Measurements from ENCODE around the gene PRDM15. TPM values are rescaled to one million over a fixed set of nuclear protein-coding genes. Genes with fewer than 3 reads are reported as not detected.

PRDM15 gene
- total RNA-seq, 1 experiment from 2014 or later = 5.7 TPM

DNA sequence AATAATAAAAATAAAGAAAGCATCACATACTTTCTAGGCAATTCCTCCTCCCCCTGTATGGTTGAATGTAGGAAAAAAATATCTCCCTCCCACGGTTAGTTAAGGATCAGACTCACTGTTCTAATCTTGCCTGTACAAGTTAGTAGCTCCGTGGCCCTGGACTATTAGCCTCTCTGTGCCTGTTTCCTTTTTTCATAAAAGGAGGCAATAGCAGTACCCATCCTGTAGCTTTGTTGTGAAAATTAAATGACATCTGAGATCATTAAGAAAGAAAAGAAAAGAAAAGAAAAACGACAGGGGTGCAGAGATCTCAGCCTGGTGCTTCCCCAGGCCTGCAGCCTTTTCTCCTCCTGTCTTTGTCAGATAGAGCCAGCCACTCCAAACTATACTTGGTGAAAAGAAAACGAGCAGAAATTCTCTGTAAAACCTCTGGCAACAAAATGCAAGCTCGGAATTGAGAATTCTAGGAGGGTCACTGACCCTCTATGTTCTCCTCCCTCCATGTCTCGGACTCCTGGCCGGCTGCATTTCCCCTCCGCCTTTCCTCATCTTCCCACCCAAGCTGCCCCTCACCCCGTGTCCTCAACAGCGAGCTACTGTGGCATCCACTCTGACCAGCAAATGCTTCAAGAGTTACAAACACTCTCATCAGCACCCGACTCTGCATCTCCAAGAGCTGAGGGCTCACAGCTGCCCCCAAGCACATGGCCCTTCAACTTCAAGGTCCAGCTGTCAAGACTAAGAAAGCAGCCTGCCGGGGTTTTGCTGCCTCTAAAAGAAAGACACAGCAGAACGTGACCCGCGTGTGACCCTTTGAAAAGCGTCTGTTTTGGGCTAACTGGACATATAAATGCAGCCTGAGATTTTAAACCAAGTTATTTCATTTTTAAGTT, 125.9 kb downstream of the PRDM15 start:
- intact Hi-C loops (cut with micrococcal nuclease) = no loop called here
- peaks cover 85% of the 10 kb centered on the region for H3K36me3 Mint-ChIP-seq (ENCODE audit: insufficient read depth, unreplicated experiment)
- H3K9me3 Mint-ChIP-seq (ENCODE audit: unreplicated experiment) = no peaks in the 10 kb centered on the region
- BruUV-seq (replicated peaks) = no TSS peak
- peak overlapping the region; percentile 87 for H3K27ac Mint-ChIP-seq (ENCODE audit: low read depth, unreplicated experiment)
- ChIA-PET CTCF (interaction anchor here (0.6 to 3.1 kb wide), 9 partner anchors 8 to 470 kb away, joined by 3 to 16 read pairs (median 4); no protein-coding TSS in a partner anchor), POLR2A (interaction anchor here (0.9 to 6.3 kb wide), 12 partner anchors 8 to 140 kb away, joined by 3 to 108 read pairs (median 10); partner anchors contain the start of gene RIPK4)
- no peak for DNase-seq (ENCODE audit: unreplicated experiment)
- no peaks in the 10 kb centered on the region for H3K27me3 Mint-ChIP-seq (ENCODE audit: insufficient read depth, unreplicated experiment)
- H3K4me3 Mint-ChIP-seq (ENCODE audit: unreplicated experiment) = peak overlapping the region; percentile 57
- peaks cover 37% of the 10 kb centered on the region for H3K4me1 Mint-ChIP-seq (ENCODE audit: insufficient read depth, unreplicated experiment)
- TF ChIP-seq, protein P1, sequence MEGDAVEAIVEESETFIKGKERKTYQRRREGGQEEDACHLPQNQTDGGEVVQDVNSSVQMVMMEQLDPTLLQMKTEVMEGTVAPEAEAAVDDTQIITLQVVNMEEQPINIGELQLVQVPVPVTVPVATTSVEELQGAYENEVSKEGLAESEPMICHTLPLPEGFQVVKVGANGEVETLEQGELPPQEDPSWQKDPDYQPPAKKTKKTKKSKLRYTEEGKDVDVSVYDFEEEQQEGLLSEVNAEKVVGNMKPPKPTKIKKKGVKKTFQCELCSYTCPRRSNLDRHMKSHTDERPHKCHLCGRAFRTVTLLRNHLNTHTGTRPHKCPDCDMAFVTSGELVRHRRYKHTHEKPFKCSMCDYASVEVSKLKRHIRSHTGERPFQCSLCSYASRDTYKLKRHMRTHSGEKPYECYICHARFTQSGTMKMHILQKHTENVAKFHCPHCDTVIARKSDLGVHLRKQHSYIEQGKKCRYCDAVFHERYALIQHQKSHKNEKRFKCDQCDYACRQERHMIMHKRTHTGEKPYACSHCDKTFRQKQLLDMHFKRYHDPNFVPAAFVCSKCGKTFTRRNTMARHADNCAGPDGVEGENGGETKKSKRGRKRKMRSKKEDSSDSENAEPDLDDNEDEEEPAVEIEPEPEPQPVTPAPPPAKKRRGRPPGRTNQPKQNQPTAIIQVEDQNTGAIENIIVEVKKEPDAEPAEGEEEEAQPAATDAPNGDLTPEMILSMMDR (IDR thresholded peaks at IDR 0.05; ENCODE audit: unreplicated experiment) = no peak

DNA sequence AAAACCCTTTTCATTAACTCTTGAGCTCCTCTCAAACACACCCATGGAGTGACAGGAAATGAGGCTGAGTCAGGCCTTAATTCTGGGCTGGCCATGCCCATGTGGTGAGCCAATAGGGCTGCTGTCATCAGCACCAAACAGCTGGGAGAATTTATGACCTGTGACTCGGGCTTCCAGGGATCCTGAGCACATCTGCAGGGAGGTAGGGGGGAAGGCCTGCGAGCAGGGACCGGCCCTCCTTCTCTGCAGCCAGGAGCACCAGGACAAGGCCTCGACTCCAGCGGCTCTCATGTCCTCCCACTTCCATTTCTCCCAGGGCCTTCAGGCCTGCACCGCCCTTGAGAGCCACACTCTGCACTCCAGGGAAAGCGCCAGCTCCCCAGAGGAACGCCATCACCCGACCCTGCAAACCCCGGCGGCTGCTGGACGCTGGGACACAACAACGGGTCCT, 126.9 kb downstream of the PRDM15 start:
- ChIA-PET CTCF (interaction anchor here (0.6 to 3.1 kb wide), 13 partner anchors 9 to 139 kb away, joined by 3 to 16 read pairs (median 4); no protein-coding TSS in a partner anchor), POLR2A (interaction anchor here (0.6 to 6.3 kb wide), 19 partner anchors 9 to 139 kb away, joined by 3 to 108 read pairs (median 7); partner anchors contain the start of gene RIPK4)
- no peaks in the 10 kb centered on the region for H3K27me3 Mint-ChIP-seq (ENCODE audit: insufficient read depth, unreplicated experiment)
- H3K4me1 Mint-ChIP-seq (ENCODE audit: insufficient read depth, unreplicated experiment) = peaks cover 32% of the 10 kb centered on the region
- H3K36me3 Mint-ChIP-seq (ENCODE audit: insufficient read depth, unreplicated experiment) = peaks cover 94% of the 10 kb centered on the region
- no peaks in the 10 kb centered on the region for H3K9me3 Mint-ChIP-seq (ENCODE audit: unreplicated experiment)
- intact Hi-C loops (cut with micrococcal nuclease) = no loop called here
- TF ChIP-seq, protein P1 (IDR thresholded peaks at IDR 0.05; ENCODE audit: unreplicated experiment) = no peak
- peak overlapping the region; percentile 87 for H3K27ac Mint-ChIP-seq (ENCODE audit: low read depth, unreplicated experiment)
- BruUV-seq (replicated peaks) = no TSS peak
- H3K4me3 Mint-ChIP-seq (ENCODE audit: unreplicated experiment) = peak overlapping the region; percentile 64
- peak; percentile 84 for DNase-seq (ENCODE audit: unreplicated experiment)

DNA sequence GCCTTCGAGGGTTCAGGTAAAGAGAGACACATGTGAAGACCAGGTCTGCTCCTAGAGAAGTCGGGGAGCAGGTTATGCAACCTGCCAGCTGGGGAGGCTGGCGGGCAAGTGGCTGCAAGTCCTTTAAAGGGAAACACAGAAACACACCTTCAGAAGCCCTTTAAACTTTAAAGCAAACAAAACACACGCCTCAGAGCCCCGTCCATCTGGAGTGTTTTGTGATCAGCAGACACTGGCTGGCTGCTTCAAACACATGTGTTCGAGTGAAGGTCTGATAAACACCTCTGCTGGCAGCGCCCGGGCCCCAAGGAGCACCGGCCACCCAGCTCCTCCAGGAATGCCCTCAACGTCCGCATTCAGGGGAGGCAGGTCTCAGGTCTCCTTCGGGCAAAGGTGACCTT, 127.5 kb downstream of the PRDM15 start:
- intact Hi-C loops (cut with micrococcal nuclease) = no loop called here
- H3K4me3 Mint-ChIP-seq (ENCODE audit: unreplicated experiment) = peak overlapping the region; percentile 64

More for the DNA sequence above, 127.5 kb downstream of the PRDM15 start:
- Mint-ChIP-seq H3K27ac (ENCODE audit: low read depth, unreplicated experiment) (peak overlapping the region; percentile 87), H3K4me1 (ENCODE audit: insufficient read depth, unreplicated experiment) (peaks cover 29% of the 10 kb centered on the region), H3K27me3 (ENCODE audit: insufficient read depth, unreplicated experiment) (no peaks in the 10 kb centered on the region), H3K9me3 (ENCODE audit: unreplicated experiment) (no peaks in the 10 kb centered on the region), H3K36me3 (ENCODE audit: insufficient read depth, unreplicated experiment) (peaks cover 94% of the 10 kb centered on the region)
- TF ChIP-seq, protein P1 (IDR thresholded peaks at IDR 0.05; ENCODE audit: unreplicated experiment) = no peak
- ChIA-PET CTCF (interaction anchor here (0.6 to 3.1 kb wide), 12 partner anchors 11 to 138 kb away, joined by 3 to 16 read pairs (median 4); no protein-coding TSS in a partner anchor), POLR2A (interaction anchor here (1.0 to 6.3 kb wide), 17 partner anchors 8 to 139 kb away, joined by 3 to 108 read pairs (median 10); partner anchors contain the start of gene RIPK4)
- peak; percentile 77 for DNase-seq (ENCODE audit: unreplicated experiment)
- no TSS peak for BruUV-seq (replicated peaks)

Measured in MCF 10A (cell line).